NB4 (cell line): ENCODE measurements around the gene OR52J3.

ENCODE experiments used
- CTCF ChIP-seq: IDR thresholded peaks from one replicate; pipeline ENCODE4 v1.5.1; 2012; ENCODE audit warnings: low read depth, low read length
- POLR2A ChIP-seq: IDR thresholded peaks from 2 replicates; pipeline ENCODE4 v1.6.1; 2011; ENCODE audit warnings: mild to moderate bottlenecking; ENCODE audit not compliant: insufficient read length; ENCODE audit errors: extremely low read depth
- TF ChIP-seq, protein P1 (sequence below): IDR thresholded peaks from 2 replicates; pipeline ENCODE4 v1.6.1; 2011; ENCODE audit warnings: low read depth, low read length

DNA sequence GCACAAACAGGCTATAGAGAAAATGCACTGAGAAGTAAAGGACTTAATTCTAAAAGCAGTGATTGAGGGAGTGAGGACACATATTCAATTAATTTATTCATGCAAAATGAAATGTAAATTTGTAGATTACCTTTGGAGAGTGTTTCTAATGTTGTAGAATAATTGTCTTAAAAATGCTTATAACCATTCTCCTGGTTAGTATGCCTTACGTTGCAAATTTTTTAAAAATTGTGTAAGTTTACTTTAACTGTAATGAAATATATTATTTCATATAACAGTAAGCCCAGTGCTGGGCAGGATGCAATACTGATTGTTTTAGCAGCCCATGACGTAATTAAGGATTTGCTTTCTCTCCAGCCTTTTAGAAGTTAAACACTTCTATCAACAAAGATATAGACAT is 49.7 kb downstream of the OR52J3 start:
- TF ChIP-seq CTCF (no peak), POLR2A (no peak)
- TF ChIP-seq, protein P1, sequence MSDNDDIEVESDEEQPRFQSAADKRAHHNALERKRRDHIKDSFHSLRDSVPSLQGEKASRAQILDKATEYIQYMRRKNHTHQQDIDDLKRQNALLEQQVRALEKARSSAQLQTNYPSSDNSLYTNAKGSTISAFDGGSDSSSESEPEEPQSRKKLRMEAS = no peak
